T-helper 17 cell (primary cell): ENCODE results near the gene THOC7. TPM values are rescaled to one million over a fixed set of nuclear protein-coding genes. Genes with fewer than 3 reads are reported as not detected.
A peak's percentile ranks its signal among the peaks of the same experiment; 100 is the strongest.

Source experiments
- ATAC-seq: fragments of 150-1000 bp; cut with Tn5 transposase; 2 replicates; pipeline ENCODE4 v1.10.0; 2021; ENCODE audit warnings: mild to moderate bottlenecking, moderate library complexity
- DNase-seq, 3 donors: peaks; one replicate each; pipeline versions ENCODE4 v3.0.0 to v3.0.0-alpha.2; 2020 to 2021
- H3K9me3 ChIP-seq: one replicate; pipeline ENCODE4 v1.7.0; 2013; ENCODE audit warnings: low read length, mild to moderate bottlenecking; ENCODE audit not compliant: control insufficient read depth, poor library complexity, severe bottlenecking
- H3K27ac Mint-ChIP-seq: one replicate; pipeline ENCODE4 v1.8.0; 2022; ENCODE audit warnings: mild to moderate bottlenecking, moderate library complexity, mixed read lengths
- H3K27me3 Mint-ChIP-seq: one replicate; pipeline ENCODE4 v1.8.0; 2022; ENCODE audit warnings: mixed read lengths
- H3K36me3 Mint-ChIP-seq: one replicate; pipeline ENCODE4 v1.8.0; 2022; ENCODE audit warnings: low read depth, mixed read lengths
- H3K4me1 Mint-ChIP-seq: one replicate; pipeline ENCODE4 v1.8.0; 2022; ENCODE audit warnings: mild to moderate bottlenecking, mixed read lengths
- H3K4me3 Mint-ChIP-seq: one replicate; pipeline ENCODE4 v1.8.0; 2022; ENCODE audit warnings: mild to moderate bottlenecking, moderate library complexity, mixed read lengths
- total RNA-seq, 4 donors: library from RNA in 2 of 4; stranded (reverse) in 2 of 4; gene quantifications; one replicate each; pipeline ENCODE4 v1.2.3 and lab custom pipeline; 2022 to 2026

The THOC7 gene
- total RNA-seq, 2 donors from 2014 or later, result 29.9 to 36.6 TPM

DNA sequence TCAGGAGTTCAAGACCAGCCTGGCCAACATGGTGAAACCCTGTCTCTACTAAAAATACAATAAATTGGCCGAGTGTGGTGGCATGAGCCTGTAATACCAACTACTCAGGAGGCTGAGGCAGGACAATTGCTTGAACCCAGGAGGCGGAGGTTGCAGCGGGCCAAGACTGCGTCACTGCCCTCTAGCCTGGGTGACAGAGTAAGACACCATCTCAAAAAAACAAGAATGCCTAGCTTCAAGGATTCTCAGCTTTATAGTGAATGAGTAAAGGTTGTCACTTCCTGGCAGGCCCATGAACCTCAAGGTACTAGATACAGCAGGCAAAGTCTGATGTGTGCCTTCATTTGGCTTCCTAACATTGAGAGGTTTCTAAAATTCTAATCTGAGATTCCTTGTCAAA lies 14.4 kb downstream of the THOC7 start:
- Mint-ChIP-seq H3K4me3 (no peak overlapping the region), H3K36me3 (peaks cover 2% of the 10 kb centered on the region), H3K27ac (no peak overlapping the region), H3K4me1 (peaks cover 13% of the 10 kb centered on the region), H3K27me3 (no peaks in the 10 kb centered on the region)
- no peak for DNase-seq
- no peaks in the 10 kb centered on the region for H3K9me3 ChIP-seq
- ATAC-seq, result no peak

DNA sequence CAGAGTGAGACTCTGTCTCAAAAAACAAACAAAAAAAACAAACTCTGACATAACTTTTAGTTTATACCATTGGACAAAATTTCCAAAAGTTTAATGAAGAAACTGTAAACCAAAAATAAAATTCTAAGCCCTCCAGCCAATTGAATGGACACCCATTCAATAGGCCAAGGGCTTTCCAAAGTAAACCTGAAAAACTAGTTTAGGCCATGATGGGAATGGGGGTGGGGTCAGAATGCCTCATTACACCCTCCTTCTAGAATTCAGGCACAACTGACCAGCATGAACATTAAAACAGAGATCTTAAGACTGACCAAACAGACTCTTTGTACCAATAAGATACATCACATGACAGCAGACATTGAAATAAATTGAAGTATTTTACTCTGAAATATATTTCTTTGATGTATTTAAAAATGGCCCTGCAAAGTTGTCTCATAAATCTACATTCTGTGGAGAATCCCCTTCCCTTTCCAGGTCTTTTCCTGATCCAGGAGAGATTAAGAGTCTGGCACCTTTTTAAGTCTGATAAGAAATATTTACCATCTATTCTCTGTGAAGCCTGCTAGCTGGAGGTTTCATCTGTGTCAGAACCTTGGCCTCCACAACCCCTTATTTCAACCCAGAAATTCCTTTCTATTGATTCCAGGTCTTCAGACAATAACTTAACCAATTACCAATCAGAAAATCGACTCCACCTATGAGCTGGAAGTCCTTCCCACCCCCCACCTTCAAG lies 15.7 kb downstream of the THOC7 start:
- H3K27me3 Mint-ChIP-seq, result no peaks in the 10 kb centered on the region
- no peak for DNase-seq
- ATAC-seq, result no peak
- H3K9me3 ChIP-seq, result no peaks in the 10 kb centered on the region
- no peak overlapping the region for H3K4me3 Mint-ChIP-seq
- peaks cover 2% of the 10 kb centered on the region for H3K36me3 Mint-ChIP-seq
- peak overlapping the region; percentile 21 for H3K27ac Mint-ChIP-seq
- peaks cover 13% of the 10 kb centered on the region for H3K4me1 Mint-ChIP-seq

DNA sequence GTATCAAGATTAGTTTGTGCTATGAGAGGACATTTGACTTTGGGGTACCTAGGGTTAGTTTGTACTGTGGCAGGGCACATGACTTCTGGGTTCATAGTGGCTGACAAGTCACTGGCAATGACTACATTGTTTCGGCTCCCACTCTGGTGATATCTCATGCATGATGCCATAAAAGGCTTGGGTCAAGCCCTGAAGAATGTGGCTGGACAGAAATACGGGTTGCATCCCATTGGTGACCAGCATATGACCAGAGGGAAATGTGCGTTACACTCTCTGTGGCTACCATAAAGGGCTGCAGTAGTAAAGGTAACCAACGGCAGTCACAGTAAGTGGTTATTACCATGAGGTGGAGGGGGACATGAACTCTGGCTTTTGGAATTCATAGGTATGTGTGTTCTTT lies 18.4 kb downstream of the THOC7 start:
- ATAC-seq (no peak), DNase-seq (no peak)
- H3K36me3 Mint-ChIP-seq, result no peaks in the 10 kb centered on the region
- no peaks in the 10 kb centered on the region for H3K27me3 Mint-ChIP-seq
- H3K4me1 Mint-ChIP-seq, result peaks cover 8% of the 10 kb centered on the region
- no peaks in the 10 kb centered on the region for H3K9me3 ChIP-seq
- H3K27ac Mint-ChIP-seq, result no peak overlapping the region
- peak overlapping the region; percentile 31 for H3K4me3 Mint-ChIP-seq

DNA sequence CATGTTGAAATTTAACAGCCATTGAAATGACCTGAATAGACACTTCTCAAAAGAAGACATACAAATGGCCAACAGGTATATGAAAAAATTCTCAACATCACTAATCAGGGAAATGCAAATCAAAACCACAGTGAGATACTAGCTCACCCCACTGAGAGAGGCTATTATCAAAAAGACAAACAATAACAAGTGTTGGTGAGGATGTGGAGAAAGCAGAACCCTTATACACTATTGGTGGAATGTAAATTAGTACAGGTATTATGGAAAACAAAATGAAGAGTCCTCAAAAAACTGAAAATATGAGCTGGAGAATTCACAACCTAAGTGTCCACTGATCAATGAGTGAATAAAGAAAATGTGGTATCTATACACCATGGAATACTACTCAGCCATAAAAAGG lies 21.5 kb downstream of the THOC7 start:
- Mint-ChIP-seq H3K36me3 (no peaks in the 10 kb centered on the region), H3K4me1 (peaks cover 6% of the 10 kb centered on the region), H3K4me3 (no peak overlapping the region), H3K27ac (no peak overlapping the region), H3K27me3 (no peaks in the 10 kb centered on the region)
- ATAC-seq (no peak), DNase-seq (no peak)
- no peaks in the 10 kb centered on the region for H3K9me3 ChIP-seq

DNA sequence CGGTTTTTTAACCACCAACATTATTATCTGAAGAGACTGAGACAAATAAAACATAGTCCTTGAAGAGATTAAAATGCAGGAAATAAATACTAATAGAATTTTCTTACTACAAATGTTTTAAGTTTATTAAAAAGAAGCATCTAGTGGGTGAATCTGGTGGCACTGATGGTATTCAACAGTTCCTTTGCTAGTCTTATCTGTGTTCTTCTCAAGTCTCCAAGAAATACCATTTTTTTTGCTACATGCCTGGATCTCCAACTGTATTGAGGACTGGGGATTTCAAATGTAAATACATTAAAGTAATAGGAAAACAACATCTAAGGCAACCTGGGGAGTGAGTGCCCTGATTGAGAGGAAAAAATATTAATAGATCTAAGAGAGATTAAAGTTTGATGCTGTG lies 21.9 kb downstream of the THOC7 start:
- no peak overlapping the region for H3K27ac Mint-ChIP-seq
- peaks cover 6% of the 10 kb centered on the region for H3K4me1 Mint-ChIP-seq
- ATAC-seq, result no peak

DNA sequence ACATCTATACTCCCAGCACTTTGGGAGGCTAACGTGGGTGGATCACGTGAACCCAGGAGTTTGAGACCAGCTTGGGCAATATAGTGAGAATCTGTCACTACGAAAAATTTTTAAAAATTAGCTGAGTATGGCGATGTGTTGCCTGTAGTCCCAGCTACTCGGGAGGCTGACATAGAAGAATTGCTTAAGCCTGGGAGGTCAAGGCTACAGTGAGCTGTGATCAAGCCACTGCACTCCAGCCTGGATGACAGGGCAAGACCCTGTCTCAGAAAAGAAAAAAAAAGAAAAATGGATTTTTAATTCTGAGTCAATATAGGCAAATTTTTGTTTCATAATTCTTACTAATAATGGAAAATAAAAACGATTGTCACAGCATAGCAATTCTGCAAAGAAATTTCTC lies 31.2 kb downstream of the THOC7 start:
- DNase-seq (no peak), ATAC-seq (no peak)
- no peak overlapping the region for H3K4me3 Mint-ChIP-seq
- no peaks in the 10 kb centered on the region for H3K4me1 Mint-ChIP-seq
- H3K27me3 Mint-ChIP-seq, result no peaks in the 10 kb centered on the region
- H3K27ac Mint-ChIP-seq, result no peak overlapping the region
- H3K36me3 Mint-ChIP-seq, result peaks cover 4% of the 10 kb centered on the region
- H3K9me3 ChIP-seq, result no peaks in the 10 kb centered on the region

More for the DNA sequence above, 21.9 kb downstream of the THOC7 start:
- DNase-seq, result no peak
- Mint-ChIP-seq H3K27me3 (no peaks in the 10 kb centered on the region), H3K36me3 (no peaks in the 10 kb centered on the region), H3K4me3 (no peak overlapping the region)
- H3K9me3 ChIP-seq, result no peaks in the 10 kb centered on the region

DNA sequence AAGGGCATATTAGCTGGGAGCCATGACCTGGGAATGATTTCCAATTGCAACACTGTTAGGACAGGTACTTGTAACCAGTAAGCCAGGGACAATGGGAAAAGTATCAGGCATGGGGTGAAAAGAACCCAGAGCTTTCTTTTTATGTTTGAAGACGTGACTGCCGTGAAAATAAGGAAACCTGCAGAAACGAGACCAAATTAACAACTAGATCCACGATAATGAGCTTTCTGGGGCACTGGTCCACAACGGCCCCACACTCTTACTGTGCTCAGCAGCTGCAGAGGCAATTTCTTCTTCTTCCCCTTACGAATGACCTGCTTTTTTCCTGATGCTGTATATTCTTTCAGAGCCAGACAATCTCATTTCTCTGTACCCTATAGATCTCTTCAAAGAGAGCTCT lies 33.1 kb downstream of the THOC7 start:
- peaks cover 8% of the 10 kb centered on the region for H3K36me3 Mint-ChIP-seq
- no peak overlapping the region for H3K27ac Mint-ChIP-seq
- H3K27me3 Mint-ChIP-seq, result no peaks in the 10 kb centered on the region
- no peaks in the 10 kb centered on the region for H3K9me3 ChIP-seq
- no peaks in the 10 kb centered on the region for H3K4me1 Mint-ChIP-seq
- no peak for DNase-seq
- no peak for ATAC-seq
- H3K4me3 Mint-ChIP-seq, result no peak overlapping the region

DNA sequence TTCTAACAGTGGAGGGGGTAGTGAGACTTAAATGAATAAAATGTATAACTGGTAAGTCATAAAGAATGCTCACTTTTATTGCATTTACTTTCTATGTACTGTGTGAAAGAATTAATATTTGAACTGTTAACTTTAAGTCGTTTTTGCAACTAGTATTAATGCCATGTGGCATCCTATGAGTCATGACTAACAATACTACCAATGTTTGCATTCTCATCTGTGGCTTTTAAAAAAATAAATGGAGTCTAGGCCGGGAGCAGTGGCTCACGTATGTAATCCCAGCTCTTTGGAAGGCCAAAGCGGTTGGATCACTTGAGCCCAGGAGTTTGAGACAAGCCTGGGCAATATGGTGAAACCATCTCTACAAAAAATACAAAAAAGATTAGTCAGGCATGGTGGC lies 39.3 kb downstream of the THOC7 start:
- no peak for DNase-seq
- Mint-ChIP-seq H3K36me3 (peaks cover 4% of the 10 kb centered on the region), H3K4me1 (peaks cover 4% of the 10 kb centered on the region), H3K4me3 (no peak overlapping the region), H3K27me3 (no peaks in the 10 kb centered on the region), H3K27ac (no peak overlapping the region)
- H3K9me3 ChIP-seq, result no peaks in the 10 kb centered on the region
- ATAC-seq, result no peak

DNA sequence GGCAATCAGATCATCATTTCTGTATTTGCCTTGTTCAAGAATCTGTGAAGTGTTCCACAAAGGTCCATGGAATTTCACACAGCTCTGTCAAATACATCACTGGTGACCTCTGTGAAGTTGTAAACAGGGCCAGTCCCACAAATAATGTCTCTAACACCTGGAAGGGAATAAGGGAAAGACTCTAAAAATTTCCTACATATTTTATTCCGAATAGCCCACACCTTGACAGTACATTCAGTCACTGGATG lies 44.5 kb downstream of the THOC7 start, which contains the start of gene C3orf49:
TSS of gene C3orf49 (plus strand) at position 149 of the 248 bp plus-strand sequence. CDS start 173 bp downstream, outside the sequence.
- H3K4me1 Mint-ChIP-seq, result peaks cover 11% of the 10 kb centered on the region
- no peaks in the 10 kb centered on the region for H3K27me3 Mint-ChIP-seq
- no peak for ATAC-seq
- no peak within 1 kb of the TSS for H3K27ac Mint-ChIP-seq
- H3K36me3 Mint-ChIP-seq, result peaks cover 7% of the 10 kb centered on the region
- H3K4me3 Mint-ChIP-seq, result no peak within 1 kb of the TSS
- H3K9me3 ChIP-seq, result no peaks in the 10 kb centered on the region
- DNase-seq, result no peak

DNA sequence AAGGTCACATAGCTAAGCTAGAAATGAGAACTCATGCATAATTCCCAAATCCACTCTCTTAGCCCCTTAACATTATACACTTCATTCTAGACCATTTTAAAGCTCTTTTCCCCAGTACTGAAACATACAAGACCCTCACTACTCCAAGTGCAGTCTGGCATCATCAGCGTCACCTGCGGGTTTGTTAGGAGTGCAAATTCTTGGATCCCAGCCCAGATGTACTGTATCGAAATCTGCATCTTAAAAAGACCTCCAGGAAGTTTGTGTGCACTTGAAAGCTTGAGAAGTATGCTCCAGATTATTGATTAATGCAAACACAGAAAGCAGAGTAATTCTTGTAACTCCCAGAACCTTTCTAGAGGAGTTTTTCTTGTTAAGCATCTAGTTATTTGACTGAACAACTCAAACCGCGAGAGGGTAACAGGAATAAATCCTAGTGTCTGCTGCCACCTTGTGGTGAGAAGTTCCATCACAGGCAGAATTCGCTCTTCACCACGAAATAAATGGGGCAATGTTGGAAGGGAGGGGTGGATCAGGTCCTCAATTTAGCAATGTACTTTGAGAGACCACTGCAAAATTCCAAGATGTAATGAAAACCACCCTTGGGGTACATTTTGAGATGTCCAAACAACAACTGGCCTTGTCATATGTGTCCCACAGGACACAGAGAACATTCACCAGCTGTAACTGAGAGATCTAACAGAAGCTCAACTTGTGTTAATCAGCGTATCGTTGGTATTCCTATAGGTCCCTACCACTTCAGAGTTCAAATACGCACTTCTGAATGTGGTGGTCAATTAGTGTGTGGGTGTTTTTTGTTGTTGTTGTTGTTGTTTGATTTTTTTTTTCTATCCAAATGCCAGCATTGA lies 45.1 kb downstream of the THOC7 start:
- Mint-ChIP-seq H3K36me3 (peaks cover 7% of the 10 kb centered on the region), H3K27me3 (no peaks in the 10 kb centered on the region), H3K27ac (no peak overlapping the region), H3K4me3 (no peak overlapping the region), H3K4me1 (peaks cover 11% of the 10 kb centered on the region)
- no peaks in the 10 kb centered on the region for H3K9me3 ChIP-seq
- peak; percentile 11 to 45 (median 19) for DNase-seq
- peak; percentile 62 for ATAC-seq

DNA sequence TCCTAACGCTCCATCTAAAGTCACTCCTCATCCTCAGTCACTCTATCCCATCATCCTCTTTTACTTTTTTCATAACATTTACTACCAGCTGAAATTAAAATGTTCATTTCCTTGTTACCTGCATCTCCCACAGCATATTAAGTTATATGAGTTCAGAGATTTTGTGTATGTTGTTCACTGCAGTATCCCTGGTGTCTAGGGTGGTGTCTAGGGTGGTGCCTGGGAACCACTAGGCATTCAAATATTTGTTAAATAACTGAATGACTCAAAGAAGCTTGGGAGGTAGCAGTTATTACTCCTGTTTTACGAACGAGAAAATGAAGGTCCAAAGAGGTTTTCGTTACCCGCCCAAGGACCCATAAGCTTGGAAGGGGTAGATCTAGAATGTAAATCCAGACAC lies 46.4 kb downstream of the THOC7 start:
- H3K4me1 Mint-ChIP-seq, result peaks cover 8% of the 10 kb centered on the region
- DNase-seq (no peak), ATAC-seq (no peak)
- no peaks in the 10 kb centered on the region for H3K27me3 Mint-ChIP-seq
- H3K36me3 Mint-ChIP-seq, result peaks cover 7% of the 10 kb centered on the region
- no peak overlapping the region for H3K4me3 Mint-ChIP-seq
- no peaks in the 10 kb centered on the region for H3K9me3 ChIP-seq
- H3K27ac Mint-ChIP-seq, result no peak overlapping the region

DNA sequence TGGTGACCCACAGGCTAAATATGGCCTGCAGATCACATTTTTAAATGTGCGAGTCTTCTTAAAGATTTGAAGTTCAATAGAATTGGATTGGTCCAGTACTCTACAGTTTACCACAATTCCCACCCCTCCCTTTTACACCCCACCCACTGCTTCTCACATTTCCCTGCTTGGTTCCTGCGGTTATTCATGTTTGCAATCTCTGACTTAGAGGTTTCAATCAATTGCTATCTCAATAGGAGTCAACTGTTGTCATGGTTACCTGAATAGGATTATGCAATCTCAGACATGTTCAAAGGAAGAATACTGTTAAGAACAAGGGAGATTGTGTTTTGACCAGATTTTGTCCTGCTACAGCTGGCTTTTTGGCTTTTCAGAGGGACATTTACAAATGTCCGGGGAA lies 49.4 kb downstream of the THOC7 start:
- H3K27ac Mint-ChIP-seq, result no peak overlapping the region
- ATAC-seq (no peak), DNase-seq (no peak)

DNA sequence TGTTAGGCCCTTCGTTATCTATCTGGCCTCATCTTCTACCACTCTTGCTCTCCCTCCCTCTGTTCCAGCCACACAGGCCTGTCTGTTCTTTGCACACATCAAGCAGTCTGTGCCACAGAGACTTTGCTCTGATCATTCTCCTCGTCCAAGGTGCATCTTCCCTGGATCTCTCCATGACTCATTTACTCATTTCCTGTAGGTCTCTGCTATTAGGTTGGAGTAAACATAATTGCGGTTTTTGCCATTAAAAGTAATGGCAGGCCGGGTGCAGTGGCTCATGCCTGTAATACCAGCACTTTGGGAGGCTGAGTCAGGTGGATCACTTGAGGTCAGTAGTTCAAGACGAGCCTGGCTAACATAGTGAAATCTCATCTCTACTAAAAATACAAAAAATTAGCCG lies 54.0 kb downstream of the THOC7 start:
- Mint-ChIP-seq H3K36me3 (peaks cover 3% of the 10 kb centered on the region), H3K27ac (no peak overlapping the region), H3K4me3 (no peak overlapping the region), H3K4me1 (no peaks in the 10 kb centered on the region), H3K27me3 (no peaks in the 10 kb centered on the region)
- H3K9me3 ChIP-seq, result no peaks in the 10 kb centered on the region
- no peak for ATAC-seq
- no peak for DNase-seq

More for the DNA sequence above, 49.4 kb downstream of the THOC7 start:
- peaks cover 8% of the 10 kb centered on the region for H3K4me1 Mint-ChIP-seq
- no peaks in the 10 kb centered on the region for H3K27me3 Mint-ChIP-seq
- no peak overlapping the region for H3K4me3 Mint-ChIP-seq
- H3K36me3 Mint-ChIP-seq, result peaks cover 10% of the 10 kb centered on the region
- H3K9me3 ChIP-seq, result no peaks in the 10 kb centered on the region

DNA sequence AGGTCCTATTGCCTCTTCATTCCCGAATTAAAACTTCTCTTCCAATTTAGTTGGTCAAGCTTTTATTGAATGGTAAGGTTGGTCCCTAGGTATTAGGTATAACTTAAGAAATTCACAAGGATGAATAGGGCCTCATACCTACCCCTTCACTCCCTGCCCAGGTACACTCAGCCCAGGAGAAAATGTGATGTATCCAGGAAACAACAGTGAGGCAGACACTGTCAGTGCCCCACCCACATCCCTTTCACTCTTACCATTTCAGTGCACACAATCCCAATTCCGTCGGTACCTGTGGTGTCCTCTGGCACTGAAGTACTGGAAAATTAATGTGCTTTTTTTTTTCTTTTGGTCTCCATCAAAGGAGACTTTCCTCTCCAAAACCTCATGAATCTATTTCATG lies 55.0 kb downstream of the THOC7 start:
- ATAC-seq, result no peak
- peaks cover 4% of the 10 kb centered on the region for H3K4me1 Mint-ChIP-seq

More for the DNA sequence above, 55.0 kb downstream of the THOC7 start:
- no peak for DNase-seq
- H3K9me3 ChIP-seq, result no peaks in the 10 kb centered on the region
- H3K36me3 Mint-ChIP-seq, result peaks cover 3% of the 10 kb centered on the region
- no peaks in the 10 kb centered on the region for H3K27me3 Mint-ChIP-seq
- H3K27ac Mint-ChIP-seq, result no peak overlapping the region
- no peak overlapping the region for H3K4me3 Mint-ChIP-seq
